IMR-90 (cell line): Measurements from ENCODE around the gene APC2.

Experiments used
- CTCF ChIP-seq: conservative IDR thresholded peaks from 2 replicates; pipeline ENCODE4 v1.5.1; 2012; ENCODE audit warnings: mild to moderate bottlenecking, low read depth, low read length, improper control_type of control experiment
- RAD21 ChIP-seq: IDR thresholded peaks from 2 replicates; pipeline ENCODE4 v1.6.1; 2012; ENCODE audit warnings: low read length, improper control_type of control experiment

- TF ChIP-seq CTCF, result no peak
- no peak for TF ChIP-seq RAD21
These were observed 47.0 kb downstream of the APC2 start for GRCh38 chr19:1496714-1497577.
